H1 (cell line): ENCODE data around the gene CSNK2B.
A peak's percentile ranks its signal among the peaks of the same experiment; 100 is the strongest.

Source experiments
- CTCF ChIP-seq, 3 experiments: IDR thresholded peaks; 1 replicate in 2 of 3; 2 replicates in 1 of 3; pipeline versions ENCODE4 v1.5.1 to v1.6.1; 2011; ENCODE audit warnings: low read length in 3 of 3, mild to moderate bottlenecking in 3 of 3, inconsistent platforms in 2 of 3, low read depth in 1 of 3, moderate library complexity in 1 of 3; ENCODE audit not compliant: insufficient read depth in 1 of 3; ENCODE audit errors: control extremely low read depth in 1 of 3
- EP300 ChIP-seq, 2 experiments: IDR thresholded peaks; 1 replicate in 1 of 2; 2 replicates in 1 of 2; pipeline ENCODE4 v1.6.1; 2011 to 2012; ENCODE audit warnings: low read depth in 2 of 2, low read length in 2 of 2, mild to moderate bottlenecking in 2 of 2, borderline replicate concordance in 1 of 2, inconsistent platforms in 1 of 2, moderate library complexity in 1 of 2
- EZH2 ChIP-seq: fragments of 200-600 bp; sonication (generic); IDR thresholded peaks from 2 replicates; pipeline ENCODE4 v1.7.1; 2012; ENCODE audit warnings: low read depth, mild to moderate bottlenecking, moderate library complexity, low read length, inconsistent platforms; ENCODE audit not compliant: severe bottlenecking
- NANOG ChIP-seq: IDR thresholded peaks from 2 replicates; pipeline ENCODE4 v1.6.1; 2011; ENCODE audit warnings: low read length, low read depth, mild to moderate bottlenecking, inconsistent platforms; ENCODE audit not compliant: insufficient read depth, poor library complexity, severe bottlenecking
- POLR2A ChIP-seq, 2 experiments: IDR thresholded peaks; 1 replicate in 1 of 2; 2 replicates in 1 of 2; pipeline ENCODE4 v1.6.1; 2011; ENCODE audit warnings: low read depth in 2 of 2, low read length in 2 of 2, mild to moderate bottlenecking in 2 of 2; ENCODE audit errors: control extremely low read depth in 1 of 2
- POLR2AphosphoS5 ChIP-seq: IDR thresholded peaks from 2 replicates; pipeline ENCODE4 v1.6.1; 2011; ENCODE audit warnings: low read depth, low read length
- RXRA ChIP-seq: IDR thresholded peaks from 2 replicates; pipeline ENCODE4 v1.6.1; 2011; ENCODE audit warnings: low read depth, mild to moderate bottlenecking, low read length, moderate library complexity; ENCODE audit not compliant: insufficient read depth
- SUZ12 ChIP-seq: fragments of 200-600 bp; sonication (generic); IDR thresholded peaks from 2 replicates; pipeline ENCODE4 v1.6.1; 2012; ENCODE audit warnings: mild to moderate bottlenecking, inconsistent platforms, low read length, moderate library complexity, mixed read lengths
- ZNF274 ChIP-seq: IDR thresholded peaks from 2 replicates; pipeline ENCODE4 v1.7.0; 2012; ENCODE audit warnings: low read length, borderline replicate concordance; ENCODE audit errors: extremely low read depth
- TF ChIP-seq, protein P1 (sequence below): IDR thresholded peaks from 2 replicates; pipeline ENCODE4 v1.6.1; 2012; ENCODE audit warnings: low read length, inconsistent platforms

DNA sequence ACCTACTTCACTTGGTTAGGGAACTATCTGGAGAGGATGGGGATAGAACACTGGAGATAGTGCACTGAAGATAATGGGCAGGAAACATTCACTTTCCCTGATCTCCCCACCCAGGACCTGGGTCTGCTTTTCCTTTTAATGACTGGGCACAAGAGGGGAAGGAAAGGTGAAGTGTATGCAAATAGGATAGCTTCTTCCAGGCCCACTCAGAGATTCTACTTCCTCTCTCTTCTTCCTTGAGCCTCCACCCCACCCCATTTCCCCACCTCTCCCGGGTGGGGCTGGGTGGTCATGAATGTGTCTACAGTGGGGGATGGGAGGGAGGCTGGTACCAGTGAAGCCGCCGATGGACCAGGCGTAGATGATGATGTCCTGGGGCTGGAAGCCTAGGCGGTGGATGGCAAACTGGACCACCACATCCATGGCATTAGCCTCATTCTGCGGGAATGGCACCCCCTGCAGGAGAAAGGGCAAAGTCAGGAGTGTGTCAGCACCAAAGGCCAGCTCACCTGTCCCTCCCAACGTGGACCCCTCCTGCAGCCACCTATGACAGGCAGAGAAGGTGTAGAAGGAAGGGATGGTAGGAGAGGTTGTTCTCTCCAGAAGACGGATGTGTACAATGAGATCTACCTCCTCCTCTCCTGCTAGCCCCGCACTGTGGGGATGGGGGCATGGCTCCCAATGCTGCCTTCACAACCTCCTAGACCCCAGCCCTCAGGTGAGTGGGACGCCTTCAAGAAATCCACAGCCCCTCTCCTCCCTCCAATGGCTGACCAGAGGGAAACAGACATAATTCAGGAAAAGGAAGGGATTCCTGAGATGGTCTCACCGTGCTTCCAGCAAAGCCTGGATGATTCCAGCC is 23.6 kb downstream of the CSNK2B start:
- TF ChIP-seq, protein P1, sequence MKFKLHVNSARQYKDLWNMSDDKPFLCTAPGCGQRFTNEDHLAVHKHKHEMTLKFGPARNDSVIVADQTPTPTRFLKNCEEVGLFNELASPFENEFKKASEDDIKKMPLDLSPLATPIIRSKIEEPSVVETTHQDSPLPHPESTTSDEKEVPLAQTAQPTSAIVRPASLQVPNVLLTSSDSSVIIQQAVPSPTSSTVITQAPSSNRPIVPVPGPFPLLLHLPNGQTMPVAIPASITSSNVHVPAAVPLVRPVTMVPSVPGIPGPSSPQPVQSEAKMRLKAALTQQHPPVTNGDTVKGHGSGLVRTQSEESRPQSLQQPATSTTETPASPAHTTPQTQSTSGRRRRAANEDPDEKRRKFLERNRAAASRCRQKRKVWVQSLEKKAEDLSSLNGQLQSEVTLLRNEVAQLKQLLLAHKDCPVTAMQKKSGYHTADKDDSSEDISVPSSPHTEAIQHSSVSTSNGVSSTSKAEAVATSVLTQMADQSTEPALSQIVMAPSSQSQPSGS, result no peak
- TF ChIP-seq EZH2, result no peak
- no peak for TF ChIP-seq POLR2AphosphoS5
- TF ChIP-seq EP300 (IDR thresholded peaks at IDR 0.05; ENCODE audit: borderline replicate concordance in 1 of 2, low read depth in 2 of 2, low read length in 2 of 2), result no peak
- no peak for TF ChIP-seq SUZ12
- no peak for TF ChIP-seq POLR2A (IDR thresholded peaks at IDR 0.05; ENCODE audit: control extremely low read depth in 1 of 2, low read depth in 2 of 2, low read length in 2 of 2)
- TF ChIP-seq CTCF (IDR thresholded peaks at IDR 0.05; ENCODE audit: control extremely low read depth in 1 of 3, insufficient read depth in 1 of 3, low read depth in 1 of 3, low read length in 3 of 3), result peak; percentile 58 to 88 (median 83)
- TF ChIP-seq RXRA, result no peak
- no peak for TF ChIP-seq NANOG
- no peak for TF ChIP-seq ZNF274
